PC-3 (cell line): ENCODE measurements around the gene LHX2. TPM values are rescaled to one million over a fixed set of nuclear protein-coding genes. Genes with fewer than 3 reads are reported as not detected.

Experiments
- ATAC-seq: fragments of 200-7000 bp; cut with Tn5 transposase; 2 replicates; pipeline ENCODE4 v1.9.1; 2020; ENCODE audit warnings: mild to moderate bottlenecking, moderate library complexity
- BruUV-seq: library from RNA; stranded (reverse); fragments of 400-500 nt; replicated peaks from 2 replicates; lab custom pipeline; 2021; lab: Mats Ljungman, UMichigan
- CTCF ChIA-PET: fragments of 300-600 bp; sonication (Branson Sonifier 250); formaldehyde crosslinking; loops from one replicate; lab custom pipeline; 2022; ENCODE audit warnings: antibody characterized with exemption; lab: Charles Lee
- POLR2A ChIA-PET: fragments of 300-600 bp; sonication (Branson Sonifier 250); formaldehyde crosslinking; loops from one replicate; lab custom pipeline; 2022; ENCODE audit warnings: antibody characterized with exemption; ENCODE audit not compliant: unreplicated experiment; lab: Charles Lee
- DNase-seq: peaks from one replicate; pipeline ENCODE4 v3.0.0-alpha.2; 2015
- H2AFZ ChIP-seq: fragments of 300-600 bp; sonication (generic); 2 replicates; pipeline ENCODE4 v1.6.0; 2016; ENCODE audit warnings: antibody characterized with exemption, low read length
- H3F3A ChIP-seq: fragments of 300-600 bp; sonication (generic); one replicate; pipeline ENCODE4 v1.6.0; 2017; ENCODE audit warnings: antibody characterized with exemption, low read length, control low read depth, mild to moderate bottlenecking; ENCODE audit not compliant: unreplicated experiment
- H3K27ac ChIP-seq: fragments of 300-600 bp; sonication (generic); 2 replicates; pipeline ENCODE4 v1.5.1; 2016; ENCODE audit warnings: mild to moderate bottlenecking, low read length
- H3K27me3 ChIP-seq: fragments of 300-600 bp; sonication (generic); 2 replicates; pipeline ENCODE4 v1.6.1; 2016; ENCODE audit warnings: low read length, mixed read lengths
- H3K36me3 ChIP-seq: fragments of 300-600 bp; sonication (generic); 2 replicates; pipeline ENCODE4 v1.6.1; 2016; ENCODE audit warnings: low read depth, mixed run types, low read length, mixed read lengths
- H3K4me1 ChIP-seq: fragments of 300-600 bp; sonication (generic); 2 replicates; pipeline ENCODE4 v1.5.1; 2016; ENCODE audit warnings: low read length; ENCODE audit not compliant: insufficient read depth
- H3K4me2 ChIP-seq: fragments of 300-600 bp; sonication (generic); 2 replicates; pipeline ENCODE4 v1.6.0; 2016; ENCODE audit warnings: low read length
- H3K4me3 ChIP-seq: fragments of 300-600 bp; sonication (generic); 2 replicates; pipeline ENCODE4 v1.5.1; 2016; ENCODE audit warnings: mild to moderate bottlenecking, low read length, mixed read lengths
- H3K79me2 ChIP-seq: fragments of 300-600 bp; sonication (generic); 2 replicates; pipeline ENCODE4 v1.6.1; 2017; ENCODE audit warnings: low read length, mixed read lengths
- H3K9ac ChIP-seq: fragments of 300-600 bp; sonication (generic); 2 replicates; pipeline ENCODE4 v1.6.0; 2016; ENCODE audit warnings: mild to moderate bottlenecking, low read length
- H3K9me2 ChIP-seq: fragments of 300-600 bp; sonication (generic); replicated peaks from 2 replicates; pipeline ENCODE4 v1.6.1; 2016; ENCODE audit warnings: mixed run types, low read length, mixed read lengths
- H3K9me3 ChIP-seq: fragments of 300-600 bp; sonication (generic); 2 replicates; pipeline ENCODE4 v1.6.1; 2016; ENCODE audit warnings: low read length, mixed read lengths
- H4K20me1 ChIP-seq: fragments of 300-600 bp; sonication (generic); 2 replicates; pipeline ENCODE4 v1.6.1; 2016; ENCODE audit warnings: low read length, mixed read lengths
- EZH2 ChIP-seq: fragments of 300-600 bp; sonication (generic); IDR thresholded peaks from one replicate; pipeline ENCODE4 v1.6.1; 2017; ENCODE audit warnings: antibody characterized with exemption, mild to moderate bottlenecking, low read length; ENCODE audit not compliant: unreplicated experiment
- EZH2phosphoT487 ChIP-seq: fragments of 300-600 bp; sonication (generic); IDR thresholded peaks from 2 replicates; pipeline ENCODE4 v1.6.1; 2018; ENCODE audit warnings: mild to moderate bottlenecking, antibody characterized with exemption, low read length, borderline replicate concordance
- intact Hi-C: fragments of 100-400 bp; cut with micrococcal nuclease; formaldehyde crosslinking; loops from 2 replicates; pipeline ENCODE4 v1.9.0; 2023
- total RNA-seq: library from RNA; depleted of rRNA; stranded (reverse); fragments of >200 nt; gene quantifications from 2 replicates; pipeline ENCODE4 v1.2.3, GENCODE V29; 2014
- TF ChIP-seq, protein P1 (sequence below): fragments of 300-600 bp; sonication (generic); conservative IDR thresholded peaks from 2 replicates; pipeline ENCODE4 v1.5.1; 2017; ENCODE audit warnings: antibody characterized with exemption, low read depth, mild to moderate bottlenecking, low read length

The LHX2 gene
- total RNA-seq, 1 experiment from 2014 or later = 1.1 TPM

DNA sequence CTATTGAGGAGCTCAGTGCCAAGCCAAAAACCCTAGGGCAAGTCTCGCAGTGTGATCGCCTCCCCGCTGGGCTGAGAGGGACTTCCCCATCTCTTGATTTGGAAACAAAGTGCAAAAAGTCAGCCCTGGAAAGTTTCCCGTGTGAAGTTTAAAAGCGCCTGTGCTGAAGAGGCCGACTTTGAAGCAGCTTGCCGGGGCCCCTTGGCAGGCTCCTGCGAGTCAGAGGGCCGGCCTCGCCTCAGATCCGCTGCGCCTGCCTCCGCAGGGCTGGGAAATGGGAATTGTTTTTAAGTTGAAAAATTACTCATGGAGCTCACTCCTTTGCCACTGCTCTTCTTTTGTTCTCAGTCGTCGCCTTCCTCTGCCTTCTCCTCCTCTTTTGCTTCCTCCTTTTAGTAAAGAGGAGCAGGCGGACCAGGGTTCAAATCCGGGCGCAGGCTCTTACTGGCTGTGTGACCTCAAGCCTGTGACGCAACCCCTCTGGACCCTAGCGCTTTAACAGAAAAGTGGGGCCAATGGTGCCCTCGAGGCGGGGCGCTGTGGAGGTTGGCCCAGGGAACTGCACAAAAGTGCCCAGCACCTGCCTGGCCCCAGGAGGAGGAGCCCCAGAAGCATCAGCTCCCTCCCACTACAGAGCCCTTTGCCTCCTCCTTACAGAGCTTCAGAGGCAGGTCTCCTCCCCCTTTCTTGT, 14.7 kb upstream of the LHX2 start:
- H3K36me3 ChIP-seq = no peaks in the 10 kb centered on the region
- no peaks in the 10 kb centered on the region for H3K79me2 ChIP-seq
- no peak overlapping the region for H3K4me2 ChIP-seq
- ATAC-seq (no peak), DNase-seq (no peak)
- H3K9me3 ChIP-seq = no peaks in the 10 kb centered on the region
- TF ChIP-seq EZH2phosphoT487 = no peak
- no peak overlapping the region for H3K27ac ChIP-seq
- H3F3A ChIP-seq = no peaks in the 10 kb centered on the region
- BruUV-seq = no TSS peak
- no peak overlapping the region for H3K4me3 ChIP-seq
- H2AFZ ChIP-seq = no peak overlapping the region
- H3K9me2 ChIP-seq = no peaks in the 10 kb centered on the region
- H3K27me3 ChIP-seq = peaks cover 72% of the 10 kb centered on the region
- H3K4me1 ChIP-seq = no peaks in the 10 kb centered on the region
- ChIA-PET POLR2A (interaction anchor here (0.6 kb wide), 1 partner anchor 260 kb away, joined by 4 read pairs; no protein-coding TSS in a partner anchor), CTCF (no interaction called here)
- H3K9ac ChIP-seq = no peak overlapping the region
- intact Hi-C loops = no loop called here
- no peaks in the 10 kb centered on the region for H4K20me1 ChIP-seq

DNA sequence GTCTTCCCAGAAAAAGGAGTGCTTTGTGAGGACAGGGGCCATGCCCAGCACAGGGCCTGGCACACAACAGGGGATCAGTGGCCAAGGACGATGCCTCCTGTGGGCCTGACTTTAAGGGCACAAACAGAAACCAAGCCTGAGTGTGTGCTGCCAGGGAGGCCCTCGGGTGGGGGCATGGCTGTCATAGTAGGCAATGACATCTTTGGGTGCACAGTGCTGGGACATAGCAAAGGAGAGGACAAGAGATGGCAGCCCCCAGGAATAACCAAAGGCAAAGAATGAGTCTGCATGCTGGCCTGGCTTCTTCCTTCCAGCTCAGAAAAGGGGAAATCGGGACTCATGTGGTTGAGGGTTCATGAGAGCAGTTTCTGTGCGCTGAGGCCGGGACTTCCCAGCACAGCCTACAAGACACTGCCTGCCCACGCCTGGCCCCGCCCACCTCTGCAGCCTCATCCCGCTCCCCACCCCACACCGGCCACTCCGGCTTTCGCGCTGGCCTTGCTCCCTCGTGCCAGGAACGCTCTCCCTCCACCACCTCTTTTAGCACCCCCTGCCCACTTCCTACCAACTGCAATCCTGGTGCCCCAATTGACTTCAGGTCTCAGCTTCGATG, 13.8 kb upstream of the LHX2 start:
- peak; percentile 48 for ATAC-seq
- Histone ChIP-seq H3K27me3 (peaks cover 80% of the 10 kb centered on the region), H4K20me1 (no peaks in the 10 kb centered on the region), H3K9me3 (no peaks in the 10 kb centered on the region), H2AFZ (no peak overlapping the region), H3F3A (no peaks in the 10 kb centered on the region), H3K4me1 (no peaks in the 10 kb centered on the region), H3K79me2 (no peaks in the 10 kb centered on the region), H3K36me3 (no peaks in the 10 kb centered on the region), H3K27ac (no peak overlapping the region), H3K4me3 (no peak overlapping the region), H3K9me2 (no peaks in the 10 kb centered on the region), H3K4me2 (no peak overlapping the region), H3K9ac (no peak overlapping the region)
- intact Hi-C loops = no loop called here
- CTCF ChIA-PET = no interaction called here
- POLR2A ChIA-PET = no interaction called here
- TF ChIP-seq, protein P1, sequence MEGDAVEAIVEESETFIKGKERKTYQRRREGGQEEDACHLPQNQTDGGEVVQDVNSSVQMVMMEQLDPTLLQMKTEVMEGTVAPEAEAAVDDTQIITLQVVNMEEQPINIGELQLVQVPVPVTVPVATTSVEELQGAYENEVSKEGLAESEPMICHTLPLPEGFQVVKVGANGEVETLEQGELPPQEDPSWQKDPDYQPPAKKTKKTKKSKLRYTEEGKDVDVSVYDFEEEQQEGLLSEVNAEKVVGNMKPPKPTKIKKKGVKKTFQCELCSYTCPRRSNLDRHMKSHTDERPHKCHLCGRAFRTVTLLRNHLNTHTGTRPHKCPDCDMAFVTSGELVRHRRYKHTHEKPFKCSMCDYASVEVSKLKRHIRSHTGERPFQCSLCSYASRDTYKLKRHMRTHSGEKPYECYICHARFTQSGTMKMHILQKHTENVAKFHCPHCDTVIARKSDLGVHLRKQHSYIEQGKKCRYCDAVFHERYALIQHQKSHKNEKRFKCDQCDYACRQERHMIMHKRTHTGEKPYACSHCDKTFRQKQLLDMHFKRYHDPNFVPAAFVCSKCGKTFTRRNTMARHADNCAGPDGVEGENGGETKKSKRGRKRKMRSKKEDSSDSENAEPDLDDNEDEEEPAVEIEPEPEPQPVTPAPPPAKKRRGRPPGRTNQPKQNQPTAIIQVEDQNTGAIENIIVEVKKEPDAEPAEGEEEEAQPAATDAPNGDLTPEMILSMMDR = no peak
- no TSS peak for BruUV-seq
- no peak for DNase-seq

DNA sequence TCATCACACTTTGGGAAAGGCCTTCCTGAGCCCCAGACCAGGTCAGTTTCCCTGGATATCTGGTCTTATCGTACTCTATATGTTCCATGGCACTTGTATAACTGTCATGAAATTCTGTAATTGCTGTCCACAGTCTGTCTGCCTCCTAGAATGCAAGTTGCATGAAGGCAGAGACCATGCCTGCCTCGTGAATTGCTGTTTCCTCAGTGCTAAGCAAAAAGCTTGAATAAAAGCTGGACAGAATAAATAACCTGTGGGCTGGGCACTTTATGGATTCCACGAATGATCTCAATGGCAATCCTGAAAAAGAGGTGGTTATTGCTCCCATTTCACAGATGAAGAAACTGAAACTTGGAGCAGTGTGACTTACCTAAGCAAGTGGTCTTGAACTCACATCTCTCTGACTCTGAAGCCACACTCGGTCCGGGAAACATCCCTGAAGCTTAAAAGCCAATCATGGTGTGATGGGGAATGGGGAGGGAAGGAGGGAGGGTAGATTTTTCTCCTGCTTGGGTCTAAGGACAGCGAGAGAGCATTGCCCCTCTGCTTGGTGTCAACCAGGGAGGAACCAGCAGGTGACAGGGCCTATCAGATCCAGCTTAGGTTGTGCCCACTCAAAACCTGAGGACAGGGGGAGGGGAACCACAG, 13.2 kb upstream of the LHX2 start:
- Histone ChIP-seq H3K4me1 (no peaks in the 10 kb centered on the region), H3K9me3 (no peaks in the 10 kb centered on the region), H3F3A (no peaks in the 10 kb centered on the region), H3K9me2 (no peaks in the 10 kb centered on the region), H3K9ac (no peak overlapping the region), H3K27me3 (peaks cover 87% of the 10 kb centered on the region), H3K4me2 (no peak overlapping the region), H4K20me1 (no peaks in the 10 kb centered on the region), H3K4me3 (no peak overlapping the region), H3K36me3 (no peaks in the 10 kb centered on the region), H3K79me2 (no peaks in the 10 kb centered on the region), H3K27ac (no peak overlapping the region), H2AFZ (no peak overlapping the region)
- ChIA-PET POLR2A (no interaction called here), CTCF (no interaction called here)
- intact Hi-C loops = no loop called here
- DNase-seq (no peak), ATAC-seq (no peak)
- no peak for TF ChIP-seq EZH2phosphoT487
- no peak for TF ChIP-seq EZH2
- TF ChIP-seq, protein P1 = no peak
- no TSS peak for BruUV-seq
